IMR-90 (cell line): ENCODE measurements around the gene SOX6.

Experiments
- BHLHE40 ChIP-seq: fragments of 150-350 bp; IDR thresholded peaks from 2 replicates; pipeline ENCODE4 v1.6.1; 2016; ENCODE audit warnings: mild to moderate bottlenecking, low read depth, low read length
- CEBPB ChIP-seq: IDR thresholded peaks from 2 replicates; pipeline ENCODE4 v1.6.1; 2012; ENCODE audit warnings: low read depth, low read length, improper control_type of control experiment
- CHD1 ChIP-seq: IDR thresholded peaks from 2 replicates; pipeline ENCODE4 v1.6.1; 2012; ENCODE audit warnings: low read depth, low read length, improper control_type of control experiment
- CTCF ChIP-seq: conservative IDR thresholded peaks from 2 replicates; pipeline ENCODE4 v1.5.1; 2012; ENCODE audit warnings: mild to moderate bottlenecking, low read depth, low read length, improper control_type of control experiment
- MXI1 ChIP-seq: IDR thresholded peaks from 2 replicates; pipeline ENCODE4 v1.6.1; 2012; ENCODE audit warnings: low read depth, mild to moderate bottlenecking, low read length, moderate library complexity, borderline replicate concordance
- POLR2A ChIP-seq: IDR thresholded peaks from 2 replicates; pipeline ENCODE4 v1.6.1; 2012; ENCODE audit warnings: mild to moderate bottlenecking, low read depth, low read length
- RFX5 ChIP-seq: IDR thresholded peaks from 2 replicates; pipeline ENCODE4 v1.8.0; 2012; ENCODE audit warnings: low read depth, mild to moderate bottlenecking, low read length, moderate library complexity
- SMC3 ChIP-seq: fragments of 150-350 bp; IDR thresholded peaks from 2 replicates; pipeline ENCODE4 v1.6.1; 2016; ENCODE audit warnings: low read depth, mild to moderate bottlenecking, antibody characterized with exemption, low read length, moderate library complexity
- USF2 ChIP-seq: fragments of 150-350 bp; IDR thresholded peaks from 2 replicates; pipeline ENCODE4 v1.6.1; 2017; ENCODE audit warnings: mild to moderate bottlenecking, antibody characterized with exemption, low read length, low read depth

- TF ChIP-seq CTCF (no peak), BHLHE40 (no peak), USF2 (no peak), POLR2A (no peak), MXI1 (no peak), RFX5 (no peak), CHD1 (no peak), SMC3 (no peak), CEBPB (no peak)
Measured at GRCh38 chr11:16041207-16041606, 315.1 kb downstream of the SOX6 start.
